ENCODE results near the gene CARMIL3.

CARMIL3 gene

GRCh38 chr14:24068711-24069410 is 17.1 kb downstream of the CARMIL3 start:
- Histone ChIP-seq H3K27me3 (ENCODE audit: insufficient read depth, poor library complexity, severe bottlenecking) (no peaks in the 10 kb centered on the region), H3K27ac (replicated peaks) (no peak overlapping the region), H3K4me3 (replicated peaks; ENCODE audit: insufficient read depth, low read length) (no peak overlapping the region)
- TF ChIP-seq SPI1 (IDR thresholded peaks at IDR 0.05; ENCODE audit: borderline replicate concordance, low read depth) (no peak), GABPA (IDR thresholded peaks at IDR 0.05; ENCODE audit: low read depth) (no peak), POLR2AphosphoS5 (IDR thresholded peaks at IDR 0.05; ENCODE audit: low read depth) (no peak), CTCF (IDR thresholded peaks at IDR 0.05; ENCODE audit: insufficient read depth, low read length) (no peak), REST (IDR thresholded peaks at IDR 0.05; ENCODE audit: insufficient replicate concordance, low read depth) (no peak)
- DNase-seq (ENCODE audit: low read depth in 1 of 2, low spot score in 1 of 2), result no peak

DNA sequence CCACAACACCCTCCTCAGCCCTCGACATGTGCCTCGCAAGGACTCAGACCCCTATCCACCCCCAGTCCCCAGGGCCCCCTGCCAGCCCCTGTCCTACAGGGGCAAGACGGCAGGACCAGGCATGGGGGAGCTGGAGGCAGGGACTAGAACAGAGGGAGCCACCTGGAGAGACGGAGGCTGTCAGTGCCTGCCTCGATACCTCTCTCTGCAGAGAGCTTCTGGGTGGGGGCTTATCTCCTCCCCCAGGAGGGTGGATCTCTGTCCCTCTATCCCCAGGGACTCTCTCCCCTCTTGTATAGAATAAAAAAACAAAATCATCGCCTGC is 17.6 kb downstream of the CARMIL3 start:
- Histone ChIP-seq H3K27ac (replicated peaks) (no peak overlapping the region), H3K4me3 (replicated peaks; ENCODE audit: insufficient read depth, low read length) (no peak overlapping the region), H3K27me3 (ENCODE audit: insufficient read depth, poor library complexity, severe bottlenecking) (no peaks in the 10 kb centered on the region)
- no peak for DNase-seq (ENCODE audit: low read depth in 1 of 2, low spot score in 1 of 2)
- no peak for TF ChIP-seq GABPA (IDR thresholded peaks at IDR 0.05; ENCODE audit: low read depth)
- no peak for TF ChIP-seq POLR2AphosphoS5 (IDR thresholded peaks at IDR 0.05; ENCODE audit: low read depth)
- no peak for TF ChIP-seq SPI1 (IDR thresholded peaks at IDR 0.05; ENCODE audit: borderline replicate concordance, low read depth)
- TF ChIP-seq REST (IDR thresholded peaks at IDR 0.05; ENCODE audit: insufficient replicate concordance, low read depth), result no peak
- TF ChIP-seq CTCF (IDR thresholded peaks at IDR 0.05; ENCODE audit: insufficient read depth, low read length), result no peak

- Histone ChIP-seq H3K27ac (replicated peaks) (no peak overlapping the region), H3K27me3 (ENCODE audit: insufficient read depth, poor library complexity, severe bottlenecking) (no peaks in the 10 kb centered on the region), H3K4me3 (replicated peaks; ENCODE audit: insufficient read depth, low read length) (no peak overlapping the region)
- TF ChIP-seq REST (IDR thresholded peaks at IDR 0.05; ENCODE audit: insufficient replicate concordance, low read depth) (no peak), CTCF (IDR thresholded peaks at IDR 0.05; ENCODE audit: insufficient read depth, low read length) (no peak), POLR2AphosphoS5 (IDR thresholded peaks at IDR 0.05; ENCODE audit: low read depth) (no peak), GABPA (IDR thresholded peaks at IDR 0.05; ENCODE audit: low read depth) (no peak), SPI1 (IDR thresholded peaks at IDR 0.05; ENCODE audit: borderline replicate concordance, low read depth) (no peak)
- DNase-seq (ENCODE audit: low read depth in 1 of 2, low spot score in 1 of 2), result peak in 1 of 2 experiments; percentile 42
Measured at GRCh38 chr14:24070285-24071143, 18.7 kb downstream of the CARMIL3 start.
